ENCODE results near the gene EVX2.

Gene EVX2

DNA sequence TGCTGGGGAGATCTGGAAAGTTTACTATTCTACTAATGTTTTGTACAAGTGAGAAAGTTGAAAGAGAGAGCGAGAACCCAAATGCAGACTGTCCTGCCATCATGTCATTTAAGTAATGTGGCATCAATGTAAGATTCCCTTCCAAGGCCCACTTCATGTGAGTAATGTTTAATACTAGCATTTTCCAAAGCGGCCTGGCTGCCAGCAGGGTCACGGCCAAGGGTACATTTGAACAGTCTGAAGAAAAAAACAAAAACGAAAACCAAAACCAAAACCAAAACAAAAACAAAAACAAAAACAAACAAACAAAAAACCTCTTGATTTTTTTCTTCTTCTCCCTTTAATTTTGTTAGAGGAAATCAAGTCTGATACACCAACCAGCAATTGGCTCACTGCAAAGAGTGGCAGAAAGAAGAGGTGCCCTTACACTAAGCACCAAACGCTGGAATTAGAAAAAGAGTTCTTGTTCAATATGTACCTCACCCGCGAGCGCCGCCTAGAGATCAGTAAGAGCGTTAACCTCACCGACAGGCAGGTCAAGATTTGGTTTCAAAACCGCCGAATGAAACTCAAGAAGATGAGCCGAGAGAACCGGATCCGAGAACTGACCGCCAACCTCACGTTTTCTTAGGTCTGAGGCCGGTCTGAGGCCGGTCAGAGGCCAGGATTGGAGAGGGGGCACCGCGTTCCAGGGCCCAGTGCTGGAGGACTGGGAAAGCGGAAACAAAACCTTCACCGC lies 35.0 kb upstream of the EVX2 start:
- H3K4me1 ChIP-seq (ENCODE audit: control insufficient read depth, insufficient read depth, low read length), result no peaks in the 10 kb centered on the region
- ChIA-PET CTCF (interaction anchor here (0.6 to 1.0 kb wide), 2 partner anchors 13 to 699 kb away, joined by 3 read pairs; no protein-coding TSS in a partner anchor), POLR2A (no interaction called here)
- H3K9me3 ChIP-seq (ENCODE audit: control insufficient read depth, insufficient read depth, low read depth, low read length), result no peaks in the 10 kb centered on the region
- no peak overlapping the region for H3K4me3 ChIP-seq (ENCODE audit: low read depth, low read length)
- peaks cover 9 to 98% of the 10 kb centered on the region in 2 experiments; a peak in 2 of 3 replicates for H3K36me3 ChIP-seq (ENCODE audit: control insufficient read depth in 2 of 2, insufficient read depth in 1 of 2, low read length in 2 of 2)
- TF ChIP-seq, protein P1, sequence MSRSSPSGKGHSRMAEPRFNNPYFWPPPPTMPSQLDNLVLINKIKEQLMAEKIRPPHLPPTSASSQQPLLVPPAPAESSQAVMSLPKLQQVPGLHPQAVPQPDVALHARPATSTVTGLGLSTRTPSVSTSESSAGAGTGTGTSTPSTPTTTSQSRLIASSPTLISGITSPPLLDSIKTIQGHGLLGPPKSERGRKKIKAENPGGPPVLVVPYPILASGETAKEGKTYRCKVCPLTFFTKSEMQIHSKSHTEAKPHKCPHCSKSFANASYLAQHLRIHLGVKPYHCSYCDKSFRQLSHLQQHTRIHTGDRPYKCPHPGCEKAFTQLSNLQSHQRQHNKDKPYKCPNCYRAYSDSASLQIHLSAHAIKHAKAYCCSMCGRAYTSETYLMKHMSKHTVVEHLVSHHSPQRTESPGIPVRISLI (tag by site-specific recombination; IDR thresholded peaks at IDR 0.05), result no peak
- TF ChIP-seq ZNF138 (tag by site-specific recombination; IDR thresholded peaks at IDR 0.05; ENCODE audit: borderline replicate concordance) (no peak), ZFP3 (tag by site-specific recombination; IDR thresholded peaks at IDR 0.05; ENCODE audit: low read depth) (no peak), GLI2 (tag by site-specific recombination; IDR thresholded peaks at IDR 0.05; ENCODE audit: borderline replicate concordance, low read depth) (no peak), ZNF558 (tag by site-specific recombination; IDR thresholded peaks at IDR 0.05) (no peak), ZNF768 (tag by site-specific recombination; IDR thresholded peaks at IDR 0.05) (no peak), ZNF791 (tag by site-specific recombination; IDR thresholded peaks at IDR 0.05) (no peak), ZNF157 (tag by site-specific recombination; IDR thresholded peaks at IDR 0.05) (no peak), ZNF391 (tag by site-specific recombination; IDR thresholded peaks at IDR 0.05; ENCODE audit: borderline replicate concordance, low read depth) (no peak), ZNF473 (tag by site-specific recombination; IDR thresholded peaks at IDR 0.05) (no peak), ZNF239 (tag by site-specific recombination; IDR thresholded peaks at IDR 0.05) (no peak), KLF1 (tag by site-specific recombination; IDR thresholded peaks at IDR 0.05) (no peak), ZNF501 (tag by site-specific recombination; IDR thresholded peaks at IDR 0.05) (no peak), ZNF354C (tag by site-specific recombination; IDR thresholded peaks at IDR 0.05; ENCODE audit: borderline replicate concordance, low read depth) (no peak), ZNF416 (tag by site-specific recombination; IDR thresholded peaks at IDR 0.05) (no peak), ZNF2 (tag by site-specific recombination; IDR thresholded peaks at IDR 0.05) (no peak)
- TF ChIP-seq, protein P2, sequence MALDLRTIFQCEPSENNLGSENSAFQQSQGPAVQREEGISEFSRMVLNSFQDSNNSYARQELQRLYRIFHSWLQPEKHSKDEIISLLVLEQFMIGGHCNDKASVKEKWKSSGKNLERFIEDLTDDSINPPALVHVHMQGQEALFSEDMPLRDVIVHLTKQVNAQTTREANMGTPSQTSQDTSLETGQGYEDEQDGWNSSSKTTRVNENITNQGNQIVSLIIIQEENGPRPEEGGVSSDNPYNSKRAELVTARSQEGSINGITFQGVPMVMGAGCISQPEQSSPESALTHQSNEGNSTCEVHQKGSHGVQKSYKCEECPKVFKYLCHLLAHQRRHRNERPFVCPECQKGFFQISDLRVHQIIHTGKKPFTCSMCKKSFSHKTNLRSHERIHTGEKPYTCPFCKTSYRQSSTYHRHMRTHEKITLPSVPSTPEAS (tag by site-specific recombination; IDR thresholded peaks at IDR 0.05), result no peak
- TF ChIP-seq, protein P3, sequence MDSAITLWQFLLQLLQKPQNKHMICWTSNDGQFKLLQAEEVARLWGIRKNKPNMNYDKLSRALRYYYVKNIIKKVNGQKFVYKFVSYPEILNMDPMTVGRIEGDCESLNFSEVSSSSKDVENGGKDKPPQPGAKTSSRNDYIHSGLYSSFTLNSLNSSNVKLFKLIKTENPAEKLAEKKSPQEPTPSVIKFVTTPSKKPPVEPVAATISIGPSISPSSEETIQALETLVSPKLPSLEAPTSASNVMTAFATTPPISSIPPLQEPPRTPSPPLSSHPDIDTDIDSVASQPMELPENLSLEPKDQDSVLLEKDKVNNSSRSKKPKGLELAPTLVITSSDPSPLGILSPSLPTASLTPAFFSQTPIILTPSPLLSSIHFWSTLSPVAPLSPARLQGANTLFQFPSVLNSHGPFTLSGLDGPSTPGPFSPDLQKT (IDR thresholded peaks at IDR 0.05; ENCODE audit: borderline replicate concordance, low read depth, low read length), result no peak
- H3K27ac ChIP-seq (ENCODE audit: extremely low read depth, low read depth, low read length), result no peak overlapping the region

DNA sequence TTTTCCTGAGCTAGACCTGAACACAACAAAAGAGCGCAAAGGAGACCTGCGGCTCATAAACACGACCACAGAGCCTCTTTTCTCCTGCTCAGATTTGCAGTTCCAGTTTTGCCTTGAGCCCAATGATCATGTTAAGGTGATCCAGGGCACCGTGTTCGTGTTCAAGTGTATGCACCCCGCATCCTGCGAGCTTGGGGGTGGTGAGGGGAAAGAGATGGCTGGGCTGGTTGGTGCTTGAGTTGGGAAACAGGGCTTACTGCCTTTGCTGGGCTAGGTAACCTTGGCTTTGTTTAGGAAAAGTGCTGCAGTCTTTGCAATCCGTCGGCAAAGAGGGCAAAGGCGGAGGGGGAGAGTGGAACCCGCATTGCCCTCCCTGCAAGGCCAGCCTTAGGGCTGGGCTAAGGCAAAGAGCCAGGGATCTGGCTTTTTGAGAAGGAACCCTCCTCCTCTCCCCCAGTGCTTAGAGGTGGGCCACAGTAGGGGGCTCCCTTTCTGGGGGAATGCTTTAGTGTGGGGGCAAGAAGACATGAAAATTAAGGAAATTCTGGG lies 34.1 kb upstream of the EVX2 start:
- no peaks in the 10 kb centered on the region for H3K4me1 ChIP-seq (ENCODE audit: control insufficient read depth, insufficient read depth, low read length)
- H3K36me3 ChIP-seq (ENCODE audit: control insufficient read depth in 2 of 2, insufficient read depth in 1 of 2, low read length in 2 of 2), result peaks cover 14 to 99% of the 10 kb centered on the region in 2 experiments; a peak in 2 of 3 replicates
- H3K4me3 ChIP-seq (ENCODE audit: low read depth, low read length), result no peak overlapping the region
- H3K9me3 ChIP-seq (ENCODE audit: control insufficient read depth, insufficient read depth, low read depth, low read length), result no peaks in the 10 kb centered on the region
- ChIA-PET POLR2A (no interaction called here), CTCF (interaction anchor here (0.6 to 1.0 kb wide), 3 partner anchors 9 to 700 kb away, joined by 3 to 4 read pairs (median 3); no protein-coding TSS in a partner anchor)
- H3K27ac ChIP-seq (ENCODE audit: extremely low read depth, low read depth, low read length), result peak overlapping the region; percentile 34; the same call in 1 of the 2 replicates
- TF ChIP-seq, protein P4, sequence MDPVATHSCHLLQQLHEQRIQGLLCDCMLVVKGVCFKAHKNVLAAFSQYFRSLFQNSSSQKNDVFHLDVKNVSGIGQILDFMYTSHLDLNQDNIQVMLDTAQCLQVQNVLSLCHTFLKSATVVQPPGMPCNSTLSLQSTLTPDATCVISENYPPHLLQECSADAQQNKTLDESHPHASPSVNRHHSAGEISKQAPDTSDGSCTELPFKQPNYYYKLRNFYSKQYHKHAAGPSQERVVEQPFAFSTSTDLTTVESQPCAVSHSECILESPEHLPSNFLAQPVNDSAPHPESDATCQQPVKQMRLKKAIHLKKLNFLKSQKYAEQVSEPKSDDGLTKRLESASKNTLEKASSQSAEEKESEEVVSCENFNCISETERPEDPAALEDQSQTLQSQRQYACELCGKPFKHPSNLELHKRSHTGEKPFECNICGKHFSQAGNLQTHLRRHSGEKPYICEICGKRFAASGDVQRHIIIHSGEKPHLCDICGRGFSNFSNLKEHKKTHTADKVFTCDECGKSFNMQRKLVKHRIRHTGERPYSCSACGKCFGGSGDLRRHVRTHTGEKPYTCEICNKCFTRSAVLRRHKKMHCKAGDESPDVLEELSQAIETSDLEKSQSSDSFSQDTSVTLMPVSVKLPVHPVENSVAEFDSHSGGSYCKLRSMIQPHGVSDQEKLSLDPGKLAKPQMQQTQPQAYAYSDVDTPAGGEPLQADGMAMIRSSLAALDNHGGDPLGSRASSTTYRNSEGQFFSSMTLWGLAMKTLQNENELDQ (tag by site-specific recombination; IDR thresholded peaks at IDR 0.05; ENCODE audit: low read depth), result no peak
- TF ChIP-seq, protein P5, sequence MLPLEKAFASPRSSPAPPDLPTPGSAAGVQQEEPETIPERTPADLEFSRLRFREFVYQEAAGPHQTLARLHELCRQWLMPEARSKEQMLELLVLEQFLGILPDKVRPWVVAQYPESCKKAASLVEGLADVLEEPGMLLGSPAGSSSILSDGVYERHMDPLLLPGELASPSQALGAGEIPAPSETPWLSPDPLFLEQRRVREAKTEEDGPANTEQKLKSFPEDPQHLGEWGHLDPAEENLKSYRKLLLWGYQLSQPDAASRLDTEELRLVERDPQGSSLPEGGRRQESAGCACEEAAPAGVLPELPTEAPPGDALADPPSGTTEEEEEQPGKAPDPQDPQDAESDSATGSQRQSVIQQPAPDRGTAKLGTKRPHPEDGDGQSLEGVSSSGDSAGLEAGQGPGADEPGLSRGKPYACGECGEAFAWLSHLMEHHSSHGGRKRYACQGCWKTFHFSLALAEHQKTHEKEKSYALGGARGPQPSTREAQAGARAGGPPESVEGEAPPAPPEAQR (tag by site-specific recombination; IDR thresholded peaks at IDR 0.05), result no peak
- no peak for TF ChIP-seq ZNF416 (tag by site-specific recombination; IDR thresholded peaks at IDR 0.05)
- TF ChIP-seq, protein P6, sequence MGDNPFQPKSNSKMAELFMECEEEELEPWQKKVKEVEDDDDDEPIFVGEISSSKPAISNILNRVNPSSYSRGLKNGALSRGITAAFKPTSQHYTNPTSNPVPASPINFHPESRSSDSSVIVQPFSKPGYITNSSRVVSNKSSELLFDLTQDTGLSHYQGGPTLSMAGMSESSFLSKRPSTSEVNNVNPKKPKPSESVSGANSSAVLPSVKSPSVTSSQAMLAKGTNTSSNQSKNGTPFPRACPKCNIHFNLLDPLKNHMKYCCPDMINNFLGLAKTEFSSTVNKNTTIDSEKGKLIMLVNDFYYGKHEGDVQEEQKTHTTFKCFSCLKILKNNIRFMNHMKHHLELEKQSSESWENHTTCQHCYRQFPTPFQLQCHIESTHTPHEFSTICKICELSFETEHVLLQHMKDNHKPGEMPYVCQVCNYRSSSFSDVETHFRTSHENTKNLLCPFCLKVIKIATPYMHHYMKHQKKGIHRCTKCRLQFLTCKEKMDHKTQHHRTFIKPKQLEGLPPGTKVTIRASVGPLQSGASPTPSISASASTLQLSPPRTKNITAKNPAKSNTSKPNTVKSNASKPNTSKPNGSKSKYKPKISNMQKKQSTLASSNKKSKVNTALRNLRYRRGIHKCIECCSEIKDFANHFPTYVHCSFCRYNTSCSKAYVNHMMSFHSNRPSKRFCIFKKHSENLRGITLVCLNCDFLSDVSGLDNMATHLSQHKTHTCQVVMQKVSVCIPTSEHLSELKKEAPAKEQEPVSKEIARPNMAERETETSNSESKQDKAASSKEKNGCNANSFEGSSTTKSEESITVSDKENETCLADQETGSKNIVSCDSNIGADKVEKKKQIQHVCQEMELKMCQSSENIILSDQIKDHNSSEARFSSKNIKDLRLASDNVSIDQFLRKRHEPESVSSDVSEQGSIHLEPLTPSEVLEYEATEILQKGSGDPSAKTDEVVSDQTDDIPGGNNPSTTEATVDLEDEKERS (tag by site-specific recombination; IDR thresholded peaks at IDR 0.05), result no peak
